ENCODE data around the gene AEBP2.

The AEBP2 gene

DNA sequence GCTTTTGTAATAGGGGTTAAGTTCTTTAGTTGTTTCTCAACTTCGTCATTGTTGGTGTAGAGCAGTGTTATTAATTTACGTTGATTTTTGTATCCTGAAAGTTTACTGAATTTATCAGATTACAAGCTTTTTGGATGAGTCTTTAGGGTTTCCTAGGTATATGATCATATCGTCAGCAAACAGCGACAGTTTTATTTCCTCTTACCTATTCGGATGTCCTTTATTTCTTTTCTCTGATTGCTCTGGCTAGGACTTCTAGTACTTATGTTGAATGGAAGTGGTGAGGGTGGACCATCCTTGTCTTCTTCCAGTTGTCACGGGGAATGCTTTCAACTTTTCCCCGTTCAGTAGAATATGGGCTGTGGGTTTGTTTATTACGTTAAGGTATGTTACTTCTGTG is 37.8 kb downstream of the AEBP2 start:
- no peak for TF ChIP-seq EZH2 (IDR thresholded peaks at IDR 0.05; ENCODE audit: borderline replicate concordance, low read length)
- TF ChIP-seq, protein P1, sequence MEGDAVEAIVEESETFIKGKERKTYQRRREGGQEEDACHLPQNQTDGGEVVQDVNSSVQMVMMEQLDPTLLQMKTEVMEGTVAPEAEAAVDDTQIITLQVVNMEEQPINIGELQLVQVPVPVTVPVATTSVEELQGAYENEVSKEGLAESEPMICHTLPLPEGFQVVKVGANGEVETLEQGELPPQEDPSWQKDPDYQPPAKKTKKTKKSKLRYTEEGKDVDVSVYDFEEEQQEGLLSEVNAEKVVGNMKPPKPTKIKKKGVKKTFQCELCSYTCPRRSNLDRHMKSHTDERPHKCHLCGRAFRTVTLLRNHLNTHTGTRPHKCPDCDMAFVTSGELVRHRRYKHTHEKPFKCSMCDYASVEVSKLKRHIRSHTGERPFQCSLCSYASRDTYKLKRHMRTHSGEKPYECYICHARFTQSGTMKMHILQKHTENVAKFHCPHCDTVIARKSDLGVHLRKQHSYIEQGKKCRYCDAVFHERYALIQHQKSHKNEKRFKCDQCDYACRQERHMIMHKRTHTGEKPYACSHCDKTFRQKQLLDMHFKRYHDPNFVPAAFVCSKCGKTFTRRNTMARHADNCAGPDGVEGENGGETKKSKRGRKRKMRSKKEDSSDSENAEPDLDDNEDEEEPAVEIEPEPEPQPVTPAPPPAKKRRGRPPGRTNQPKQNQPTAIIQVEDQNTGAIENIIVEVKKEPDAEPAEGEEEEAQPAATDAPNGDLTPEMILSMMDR (IDR thresholded peaks at IDR 0.05; ENCODE audit: low read length) = no peak
- H3K9me3 ChIP-seq (ENCODE audit: low read length) = no peaks in the 10 kb centered on the region
- H3K27me3 ChIP-seq (ENCODE audit: insufficient read depth, low read length) = no peaks in the 10 kb centered on the region
- H3K27ac ChIP-seq (ENCODE audit: low read depth, low read length, poor library complexity, severe bottlenecking) = no peak overlapping the region
- H3K4me3 ChIP-seq (ENCODE audit: low read depth, low read length, poor library complexity, severe bottlenecking) = no peak overlapping the region
- peaks cover 95% of the 10 kb centered on the region for H3K36me3 ChIP-seq (ENCODE audit: insufficient read depth, low read length)
- H3K4me2 ChIP-seq (ENCODE audit: low read length) = no peak overlapping the region
- no peaks in the 10 kb centered on the region for H4K20me1 ChIP-seq (ENCODE audit: insufficient read depth, low read length)
- no peak overlapping the region for H3K9ac ChIP-seq (ENCODE audit: low read length)
- peaks cover 3% of the 10 kb centered on the region for H3K4me1 ChIP-seq (ENCODE audit: insufficient read depth, low read length, severe bottlenecking)
- no peaks in the 10 kb centered on the region for H3K9me2 ChIP-seq (ENCODE audit: low read depth, low read length)
- peaks cover 41% of the 10 kb centered on the region for H3K79me2 ChIP-seq (ENCODE audit: insufficient read depth, low read length)
- H3F3A ChIP-seq (ENCODE audit: insufficient read depth, low read length) = no peaks in the 10 kb centered on the region
- H2AFZ ChIP-seq (ENCODE audit: low read length) = no peak overlapping the region

DNA sequence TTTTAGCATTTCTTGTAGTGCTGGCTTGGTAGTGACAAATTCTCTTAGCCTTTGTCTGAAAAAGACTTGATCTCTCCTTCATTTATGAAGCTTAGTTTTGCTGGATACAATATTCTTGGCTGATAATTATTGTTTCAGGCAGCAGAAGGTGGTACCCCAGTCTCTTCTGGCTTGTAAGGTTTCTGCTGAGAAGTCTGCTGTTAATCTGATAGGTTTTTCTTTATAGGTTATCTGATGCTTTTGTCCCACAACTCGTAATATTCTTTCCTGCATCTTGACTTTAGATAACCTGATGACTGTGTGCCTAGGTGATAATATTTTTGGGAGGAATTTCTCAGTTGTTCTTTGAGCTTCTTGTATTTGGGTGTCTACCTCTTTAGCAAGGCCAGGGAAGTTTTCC is 41.2 kb downstream of the AEBP2 start:
- Histone ChIP-seq H2AFZ (ENCODE audit: low read length) (no peak overlapping the region), H3K4me1 (ENCODE audit: insufficient read depth, low read length, severe bottlenecking) (peaks cover 9% of the 10 kb centered on the region), H3K9ac (ENCODE audit: low read length) (no peak overlapping the region), H3K9me3 (ENCODE audit: low read length) (no peaks in the 10 kb centered on the region), H3K27ac (ENCODE audit: low read depth, low read length, poor library complexity, severe bottlenecking) (no peak overlapping the region), H4K20me1 (ENCODE audit: insufficient read depth, low read length) (no peaks in the 10 kb centered on the region), H3K4me2 (ENCODE audit: low read length) (no peak overlapping the region), H3K79me2 (ENCODE audit: insufficient read depth, low read length) (peaks cover 58% of the 10 kb centered on the region), H3F3A (ENCODE audit: insufficient read depth, low read length) (no peaks in the 10 kb centered on the region; the same call in 1 of the 2 replicates), H3K36me3 (ENCODE audit: insufficient read depth, low read length) (peaks cover 88% of the 10 kb centered on the region), H3K4me3 (ENCODE audit: low read depth, low read length, poor library complexity, severe bottlenecking) (no peak overlapping the region), H3K9me2 (ENCODE audit: low read depth, low read length) (no peaks in the 10 kb centered on the region), H3K27me3 (ENCODE audit: insufficient read depth, low read length) (no peaks in the 10 kb centered on the region)
- TF ChIP-seq, protein P1 (IDR thresholded peaks at IDR 0.05; ENCODE audit: low read length) = no peak
- TF ChIP-seq EZH2 (IDR thresholded peaks at IDR 0.05; ENCODE audit: borderline replicate concordance, low read length) = no peak

DNA sequence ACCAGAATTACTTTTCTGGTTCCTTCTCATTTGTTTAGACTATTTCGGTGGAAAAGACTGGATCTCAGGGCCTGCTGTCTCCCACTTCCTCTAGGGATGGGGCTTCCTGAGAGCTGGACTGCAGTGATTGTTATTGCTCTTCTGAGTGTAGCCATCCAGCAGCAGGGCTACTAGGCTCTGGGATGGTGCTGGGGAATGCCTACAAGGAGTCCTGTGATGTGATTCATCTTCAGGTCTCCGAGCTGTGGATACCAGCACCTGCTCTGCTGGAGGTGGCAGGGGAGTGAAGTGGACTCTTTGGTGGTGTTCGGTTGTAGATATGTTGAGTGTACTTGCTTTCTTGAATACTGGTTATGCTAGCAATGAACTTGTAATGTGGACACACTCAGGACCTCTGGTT is 42.7 kb downstream of the AEBP2 start:
- Histone ChIP-seq H3K9ac (ENCODE audit: low read length) (no peak overlapping the region), H3K27ac (ENCODE audit: low read depth, low read length, poor library complexity, severe bottlenecking) (no peak overlapping the region), H4K20me1 (ENCODE audit: insufficient read depth, low read length) (no peaks in the 10 kb centered on the region), H2AFZ (ENCODE audit: low read length) (no peak overlapping the region), H3K4me3 (ENCODE audit: low read depth, low read length, poor library complexity, severe bottlenecking) (no peak overlapping the region), H3K4me2 (ENCODE audit: low read length) (no peak overlapping the region), H3K9me2 (ENCODE audit: low read depth, low read length) (no peaks in the 10 kb centered on the region), H3K79me2 (ENCODE audit: insufficient read depth, low read length) (peaks cover 56% of the 10 kb centered on the region), H3F3A (ENCODE audit: insufficient read depth, low read length) (no peaks in the 10 kb centered on the region; the same call in 1 of the 2 replicates), H3K9me3 (ENCODE audit: low read length) (no peaks in the 10 kb centered on the region), H3K36me3 (ENCODE audit: insufficient read depth, low read length) (peaks cover 89% of the 10 kb centered on the region), H3K27me3 (ENCODE audit: insufficient read depth, low read length) (no peaks in the 10 kb centered on the region), H3K4me1 (ENCODE audit: insufficient read depth, low read length, severe bottlenecking) (peaks cover 9% of the 10 kb centered on the region)
- TF ChIP-seq EZH2 (IDR thresholded peaks at IDR 0.05; ENCODE audit: borderline replicate concordance, low read length) = no peak
- TF ChIP-seq, protein P1 (IDR thresholded peaks at IDR 0.05; ENCODE audit: low read length) = no peak
